ENCODE results near the gene BCKDHA.
"Not testable (repeated sequence)": the region's sequence is repeated elsewhere in the genome, so short reads cannot be mapped to it uniquely, and the experiment has no call there.

Gene BCKDHA

GRCh38 chr19:41431426-41432386 lies 34.1 kb downstream of the BCKDHA start:
- TF ChIP-seq POLR2AphosphoS5 (IDR thresholded peaks at IDR 0.05; ENCODE audit: low read depth, low read length) (no peak), TAF1 (IDR thresholded peaks at IDR 0.05; ENCODE audit: borderline replicate concordance, low read depth, low read length) (no peak), POLR2A (IDR thresholded peaks at IDR 0.05; ENCODE audit: low read depth, low read length) (no peak)
- DNase-seq (ENCODE audit: insufficient read length) (no peak), FAIRE-seq (no peak)

- TF ChIP-seq TAF1 (IDR thresholded peaks at IDR 0.05; ENCODE audit: borderline replicate concordance, low read depth, low read length) (no peak), POLR2A (IDR thresholded peaks at IDR 0.05; ENCODE audit: low read depth, low read length) (no peak), POLR2AphosphoS5 (IDR thresholded peaks at IDR 0.05; ENCODE audit: low read depth, low read length) (no peak; the same call in 1 of the 2 replicates)
- FAIRE-seq (no peak), DNase-seq (ENCODE audit: insufficient read length) (no peak)
These were observed 35.6 kb downstream of the BCKDHA start for GRCh38 chr19:41433171-41433570.

GRCh38 chr19:41434450-41434849 lies 36.8 kb downstream of the BCKDHA start:
- TF ChIP-seq TAF1 (IDR thresholded peaks at IDR 0.05; ENCODE audit: borderline replicate concordance, low read depth, low read length) (no peak), POLR2AphosphoS5 (IDR thresholded peaks at IDR 0.05; ENCODE audit: low read depth, low read length) (no peak), POLR2A (IDR thresholded peaks at IDR 0.05; ENCODE audit: low read depth, low read length) (no peak)
- DNase-seq (ENCODE audit: insufficient read length) (no peak), FAIRE-seq (no peak)

GRCh38 chr19:41435376-41435775 lies 37.8 kb downstream of the BCKDHA start:
- FAIRE-seq; DNase-seq (ENCODE audit: insufficient read length): not testable (repeated sequence)

- no peak for FAIRE-seq
- DNase-seq (ENCODE audit: insufficient read length): no peak
- TF ChIP-seq POLR2AphosphoS5 (IDR thresholded peaks at IDR 0.05; ENCODE audit: low read depth, low read length): no peak
- no peak for TF ChIP-seq POLR2A (IDR thresholded peaks at IDR 0.05; ENCODE audit: low read depth, low read length)
- TF ChIP-seq TAF1 (IDR thresholded peaks at IDR 0.05; ENCODE audit: borderline replicate concordance, low read depth, low read length): no peak
These were observed 38.5 kb downstream of the BCKDHA start for GRCh38 chr19:41435936-41436673.

- DNase-seq (ENCODE audit: insufficient read length) (no peak), FAIRE-seq (no peak)
- TF ChIP-seq TAF1 (IDR thresholded peaks at IDR 0.05; ENCODE audit: borderline replicate concordance, low read depth, low read length) (no peak), POLR2A (IDR thresholded peaks at IDR 0.05; ENCODE audit: low read depth, low read length) (no peak), POLR2AphosphoS5 (IDR thresholded peaks at IDR 0.05; ENCODE audit: low read depth, low read length) (no peak)
These were observed 39.0 kb downstream of the BCKDHA start for GRCh38 chr19:41436674-41436951.

GRCh38 chr19:41437944-41438574 lies 40.4 kb downstream of the BCKDHA start:
- DNase-seq (ENCODE audit: insufficient read length) (no peak), FAIRE-seq (no peak)
- no peak for TF ChIP-seq TAF1 (IDR thresholded peaks at IDR 0.05; ENCODE audit: borderline replicate concordance, low read depth, low read length)

GRCh38 chr19:41439441-41440222 lies 42.0 kb downstream of the BCKDHA start, which contains the start of gene DMAC2:
DMAC2 (minus strand) TSS chr19:41439912; CDS start chr19:41439899, 13 bp downstream.
- TF ChIP-seq TAF1 (IDR thresholded peaks at IDR 0.05; ENCODE audit: borderline replicate concordance, low read depth, low read length) (peak; percentile 85), POLR2A (IDR thresholded peaks at IDR 0.05; ENCODE audit: low read depth, low read length) (peak; percentile 88), POLR2AphosphoS5 (IDR thresholded peaks at IDR 0.05; ENCODE audit: low read depth, low read length) (peak; percentile 89)
- peak; percentile 99 for FAIRE-seq
- peak; percentile 88 for DNase-seq (ENCODE audit: insufficient read length)

GRCh38 chr19:41441321-41441945 lies 43.8 kb downstream of the BCKDHA start:
- FAIRE-seq (no peak), DNase-seq (ENCODE audit: insufficient read length) (no peak)
- no peak for TF ChIP-seq TAF1 (IDR thresholded peaks at IDR 0.05; ENCODE audit: borderline replicate concordance, low read depth, low read length)
- no peak for TF ChIP-seq POLR2A (IDR thresholded peaks at IDR 0.05; ENCODE audit: low read depth, low read length)
- TF ChIP-seq POLR2AphosphoS5 (IDR thresholded peaks at IDR 0.05; ENCODE audit: low read depth, low read length): no peak

GRCh38 chr19:41442473-41443355 lies 45.1 kb downstream of the BCKDHA start, which contains the start of gene ERICH4:
ERICH4 (plus strand) TSS chr19:41443156; CDS start chr19:41443170, 14 bp downstream.
- no peak for TF ChIP-seq TAF1 (IDR thresholded peaks at IDR 0.05; ENCODE audit: borderline replicate concordance, low read depth, low read length)
- no peak for TF ChIP-seq POLR2A (IDR thresholded peaks at IDR 0.05; ENCODE audit: low read depth, low read length)
- no peak for TF ChIP-seq POLR2AphosphoS5 (IDR thresholded peaks at IDR 0.05; ENCODE audit: low read depth, low read length)
- DNase-seq (ENCODE audit: insufficient read length) (no peak), FAIRE-seq (no peak)

Measured in GM12892 (cell line).